HFFc6 (cell line): Measurements from ENCODE around the gene NEFH. TPM values are rescaled to one million over a fixed set of nuclear protein-coding genes. Genes with fewer than 3 reads are reported as not detected.

ENCODE experiments used
- DNase-seq: peaks from one replicate; pipeline ENCODE4 v3.0.0-alpha.2; 2018
- H3K27ac Mint-ChIP-seq: 2 replicates; pipeline ENCODE4 v1.8.0; 2020; ENCODE audit warnings: mild to moderate bottlenecking, mixed read lengths
- H3K27me3 Mint-ChIP-seq: 2 replicates; pipeline ENCODE4 v1.8.0; 2021; ENCODE audit warnings: mild to moderate bottlenecking, moderate library complexity, mixed read lengths; ENCODE audit not compliant: insufficient read depth
- H3K36me3 Mint-ChIP-seq: 2 replicates; pipeline ENCODE4 v1.8.0; 2021; ENCODE audit warnings: low read depth, mixed read lengths
- H3K4me1 Mint-ChIP-seq: 2 replicates; pipeline ENCODE4 v1.8.0; 2020; ENCODE audit warnings: low read depth, mixed read lengths
- H3K4me3 Mint-ChIP-seq: 2 replicates; pipeline ENCODE4 v1.8.0; 2020; ENCODE audit warnings: mild to moderate bottlenecking, moderate library complexity, mixed read lengths
- H3K9me3 Mint-ChIP-seq: 2 replicates; pipeline ENCODE4 v1.8.0; 2020; ENCODE audit warnings: mild to moderate bottlenecking, mixed read lengths
- total RNA-seq, 6 experiments: library from RNA; stranded (reverse); fragmentation: NEBNext Ultra II Directional; extraction: Animal tissue kit (Norgen Biotek cat#: 25700); gene quantifications; 2 replicates in 1 of 6; 3 replicates in 5 of 6; pipeline ENCODE4 v1.2.3, GENCODE V29; 2021
- TF ChIP-seq, protein P1 (sequence below): fragments of 200-600 bp; sonication (generic); IDR thresholded peaks from 2 replicates; pipeline ENCODE4 v1.5.0; 2021; ENCODE audit warnings: antibody characterized with exemption, mild to moderate bottlenecking

The NEFH gene
- total RNA-seq, 6 experiments from 2014 or later = not detected

DNA sequence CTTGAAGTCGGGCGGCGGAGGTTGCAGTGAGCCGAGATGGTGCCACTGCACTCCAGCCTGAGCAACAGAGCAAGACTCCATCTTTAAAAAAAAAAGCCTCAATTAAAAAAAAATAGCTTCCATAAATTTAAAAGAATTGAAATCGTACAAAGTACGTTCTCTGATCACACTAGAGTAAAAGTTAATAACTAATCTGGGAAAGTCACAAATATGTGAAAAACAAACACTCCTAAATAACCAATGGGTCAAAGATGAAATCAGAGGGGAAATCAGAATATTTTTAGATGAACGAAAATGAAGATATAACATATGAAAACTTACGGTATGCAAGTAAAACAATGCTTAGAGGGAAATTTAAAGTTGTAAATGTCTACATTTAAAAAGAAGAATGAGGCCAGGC is 19.8 kb downstream of the NEFH start:
- H3K27me3 Mint-ChIP-seq = peaks cover 1% of the 10 kb centered on the region
- H3K27ac Mint-ChIP-seq = no peak overlapping the region
- no peak overlapping the region for H3K4me3 Mint-ChIP-seq
- TF ChIP-seq, protein P1, sequence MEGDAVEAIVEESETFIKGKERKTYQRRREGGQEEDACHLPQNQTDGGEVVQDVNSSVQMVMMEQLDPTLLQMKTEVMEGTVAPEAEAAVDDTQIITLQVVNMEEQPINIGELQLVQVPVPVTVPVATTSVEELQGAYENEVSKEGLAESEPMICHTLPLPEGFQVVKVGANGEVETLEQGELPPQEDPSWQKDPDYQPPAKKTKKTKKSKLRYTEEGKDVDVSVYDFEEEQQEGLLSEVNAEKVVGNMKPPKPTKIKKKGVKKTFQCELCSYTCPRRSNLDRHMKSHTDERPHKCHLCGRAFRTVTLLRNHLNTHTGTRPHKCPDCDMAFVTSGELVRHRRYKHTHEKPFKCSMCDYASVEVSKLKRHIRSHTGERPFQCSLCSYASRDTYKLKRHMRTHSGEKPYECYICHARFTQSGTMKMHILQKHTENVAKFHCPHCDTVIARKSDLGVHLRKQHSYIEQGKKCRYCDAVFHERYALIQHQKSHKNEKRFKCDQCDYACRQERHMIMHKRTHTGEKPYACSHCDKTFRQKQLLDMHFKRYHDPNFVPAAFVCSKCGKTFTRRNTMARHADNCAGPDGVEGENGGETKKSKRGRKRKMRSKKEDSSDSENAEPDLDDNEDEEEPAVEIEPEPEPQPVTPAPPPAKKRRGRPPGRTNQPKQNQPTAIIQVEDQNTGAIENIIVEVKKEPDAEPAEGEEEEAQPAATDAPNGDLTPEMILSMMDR = no peak
- peaks cover 14% of the 10 kb centered on the region for H3K36me3 Mint-ChIP-seq
- DNase-seq = no peak
- peaks cover 17% of the 10 kb centered on the region for H3K4me1 Mint-ChIP-seq
- H3K9me3 Mint-ChIP-seq = peaks cover 4% of the 10 kb centered on the region; the same call in 1 of the 2 replicates

DNA sequence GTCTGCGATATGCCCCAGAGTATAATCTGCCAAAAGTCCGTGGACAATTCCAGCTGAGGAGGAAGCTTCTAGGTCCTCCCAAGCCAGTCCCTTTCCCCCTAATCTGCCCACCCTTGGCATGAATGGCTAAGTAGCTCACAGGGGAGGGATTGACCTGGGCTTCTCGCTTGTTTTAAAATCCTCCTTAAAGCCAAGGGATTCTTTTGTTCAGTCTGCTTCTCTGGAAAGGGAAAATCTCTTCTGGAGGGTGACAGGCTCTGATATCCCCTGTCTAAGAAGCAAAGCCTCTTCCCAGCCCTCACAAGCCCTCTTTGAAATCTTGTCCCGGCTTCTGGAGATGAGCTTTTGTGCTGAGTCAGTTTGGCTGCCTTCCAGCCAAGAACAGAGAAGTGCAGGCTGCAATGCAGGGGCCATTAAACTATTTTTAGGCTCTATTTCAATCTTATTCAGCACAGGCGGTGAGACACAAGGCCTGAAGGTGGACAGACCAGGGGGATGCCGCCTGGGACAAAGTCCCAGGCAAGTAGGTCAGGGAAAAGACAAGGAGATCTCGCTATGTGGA is 23.9 kb downstream of the NEFH start:
- Mint-ChIP-seq H3K9me3 (no peaks in the 10 kb centered on the region), H3K4me1 (peaks cover 17% of the 10 kb centered on the region), H3K27ac (peak overlapping the region; percentile 84), H3K27me3 (peaks cover 1% of the 10 kb centered on the region), H3K4me3 (peak overlapping the region; percentile 34; the same call in 1 of the 2 replicates), H3K36me3 (peaks cover 23% of the 10 kb centered on the region; the same call in 1 of the 2 replicates)
- DNase-seq = peak; percentile 69
- TF ChIP-seq, protein P1 = no peak

DNA sequence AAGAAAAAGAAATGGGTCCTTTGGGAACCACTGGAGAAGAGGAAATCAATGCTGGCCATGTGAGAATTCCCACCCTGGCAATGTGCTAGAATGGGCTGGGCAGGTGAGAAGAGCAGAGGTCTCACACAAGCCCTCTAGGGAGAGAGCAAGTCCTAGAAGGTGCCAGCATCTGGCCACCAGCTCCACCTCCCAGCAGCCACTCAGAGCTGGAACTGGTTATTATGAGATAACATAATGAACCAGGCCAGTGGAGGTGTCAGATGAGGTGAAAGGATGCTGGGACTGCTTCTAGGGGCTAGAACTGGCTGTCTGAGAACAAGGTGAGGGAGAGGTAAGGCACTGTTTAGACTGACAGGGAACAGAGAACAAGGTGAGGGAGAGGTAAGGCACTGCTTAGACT is 29.3 kb downstream of the NEFH start:
- Mint-ChIP-seq H3K36me3 (peaks cover 26% of the 10 kb centered on the region; the same call in 1 of the 2 replicates), H3K27me3 (no peaks in the 10 kb centered on the region; the same call in none of the 2 replicates)

DNA sequence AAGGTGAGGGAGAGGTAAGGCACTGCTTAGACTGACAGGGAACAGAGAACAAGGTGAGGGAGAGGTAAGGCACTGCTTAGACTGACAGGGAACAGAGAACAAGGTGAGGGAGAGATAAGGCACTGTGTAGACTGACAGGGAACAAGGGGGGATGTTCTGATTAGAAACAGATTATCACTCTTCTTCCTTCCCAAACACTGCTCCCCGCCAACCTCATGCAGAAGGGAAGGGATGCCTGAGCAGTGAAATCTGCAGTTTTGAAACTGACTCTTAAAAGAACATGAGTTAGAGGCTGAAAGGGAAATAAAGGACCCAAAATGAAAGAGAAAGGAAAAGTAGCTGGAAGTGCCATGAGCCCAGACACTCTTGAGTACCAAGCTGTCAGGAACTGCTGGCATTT is 29.8 kb downstream of the NEFH start:
- TF ChIP-seq, protein P1 = no peak
- Mint-ChIP-seq H3K27ac (no peak overlapping the region), H3K4me3 (no peak overlapping the region), H3K27me3 (no peaks in the 10 kb centered on the region; the same call in none of the 2 replicates), H3K4me1 (no peaks in the 10 kb centered on the region), H3K9me3 (no peaks in the 10 kb centered on the region), H3K36me3 (peaks cover 26% of the 10 kb centered on the region; the same call in 1 of the 2 replicates)
- no peak for DNase-seq

More for the DNA sequence above, 29.3 kb downstream of the NEFH start:
- no peak overlapping the region for H3K4me3 Mint-ChIP-seq
- no peak overlapping the region for H3K27ac Mint-ChIP-seq
- H3K4me1 Mint-ChIP-seq = peaks cover 4% of the 10 kb centered on the region
- DNase-seq = no peak
- TF ChIP-seq, protein P1 = no peak
- no peaks in the 10 kb centered on the region for H3K9me3 Mint-ChIP-seq

DNA sequence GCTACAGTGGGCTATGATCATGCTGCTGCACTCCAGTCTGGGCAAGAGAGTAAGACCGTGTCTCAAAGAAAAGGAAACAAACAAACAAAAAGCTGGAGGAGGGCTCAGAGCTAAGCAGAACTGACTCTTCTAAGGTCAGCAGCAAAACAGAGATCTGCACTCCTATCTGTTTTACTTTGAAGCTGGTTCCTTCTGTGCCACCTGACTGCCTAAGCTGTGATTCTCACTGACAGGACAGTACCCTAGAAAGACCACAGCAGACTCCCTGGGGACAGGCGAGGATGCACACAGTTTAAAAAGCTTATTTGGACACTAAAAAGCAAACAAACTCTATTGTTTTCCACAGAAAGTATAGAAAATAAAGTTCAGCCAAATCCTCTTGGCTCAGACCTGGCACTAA is 30.5 kb downstream of the NEFH start:
- DNase-seq = no peak
- peaks cover 23% of the 10 kb centered on the region; the same call in 1 of the 2 replicates for H3K36me3 Mint-ChIP-seq
- no peaks in the 10 kb centered on the region; the same call in none of the 2 replicates for H3K27me3 Mint-ChIP-seq
- no peak overlapping the region for H3K4me3 Mint-ChIP-seq
- H3K27ac Mint-ChIP-seq = no peak overlapping the region
- H3K9me3 Mint-ChIP-seq = no peaks in the 10 kb centered on the region
- H3K4me1 Mint-ChIP-seq = no peaks in the 10 kb centered on the region
- TF ChIP-seq, protein P1 = no peak
